ACC112 (cell line): ENCODE measurements around the gene ATP5MG.
"Not testable (repeated sequence)": the region's sequence is repeated elsewhere in the genome, so short reads cannot be mapped to it uniquely, and the experiment has no call there.

Experiments used
- H2AFZ ChIP-seq: fragments of 200-600 bp; sonication (generic); one replicate; pipeline ENCODE4 v1.6.0; 2017; ENCODE audit warnings: antibody characterized with exemption, low read length; ENCODE audit not compliant: unreplicated experiment
- H3K27ac ChIP-seq: fragments of 200-600 bp; sonication (generic); 2 replicates; pipeline ENCODE4 v1.5.1; 2014; ENCODE audit warnings: low read depth, mild to moderate bottlenecking, antibody characterized with exemption, low read length, moderate library complexity
- H3K27me3 ChIP-seq: fragments of 200-600 bp; sonication (generic); 2 replicates; pipeline ENCODE4 v1.6.1; 2014; ENCODE audit warnings: mild to moderate bottlenecking, antibody characterized with exemption, low read length, moderate library complexity, mixed read lengths; ENCODE audit not compliant: insufficient read depth
- H3K36me3 ChIP-seq: fragments of 200-600 bp; sonication (generic); 2 replicates; pipeline ENCODE4 v1.6.1; 2016; ENCODE audit warnings: mild to moderate bottlenecking, antibody characterized with exemption, low read length, moderate library complexity, mixed read lengths; ENCODE audit not compliant: insufficient read depth
- H3K4me1 ChIP-seq: fragments of 200-600 bp; sonication (generic); one replicate; pipeline ENCODE4 v1.6.1; 2016; ENCODE audit warnings: low read length, mixed read lengths; ENCODE audit not compliant: insufficient read depth, unreplicated experiment, control insufficient read depth
- H3K4me3 ChIP-seq: fragments of 200-600 bp; sonication (generic); 2 replicates; pipeline ENCODE4 v1.5.1; 2014; ENCODE audit warnings: mild to moderate bottlenecking, low read depth, low read length
- H3K79me2 ChIP-seq: fragments of 200-600 bp; sonication (generic); one replicate; pipeline ENCODE4 v1.6.0; 2016; ENCODE audit warnings: low read length; ENCODE audit not compliant: control insufficient read depth, unreplicated experiment, insufficient read depth

ATP5MG gene

DNA sequence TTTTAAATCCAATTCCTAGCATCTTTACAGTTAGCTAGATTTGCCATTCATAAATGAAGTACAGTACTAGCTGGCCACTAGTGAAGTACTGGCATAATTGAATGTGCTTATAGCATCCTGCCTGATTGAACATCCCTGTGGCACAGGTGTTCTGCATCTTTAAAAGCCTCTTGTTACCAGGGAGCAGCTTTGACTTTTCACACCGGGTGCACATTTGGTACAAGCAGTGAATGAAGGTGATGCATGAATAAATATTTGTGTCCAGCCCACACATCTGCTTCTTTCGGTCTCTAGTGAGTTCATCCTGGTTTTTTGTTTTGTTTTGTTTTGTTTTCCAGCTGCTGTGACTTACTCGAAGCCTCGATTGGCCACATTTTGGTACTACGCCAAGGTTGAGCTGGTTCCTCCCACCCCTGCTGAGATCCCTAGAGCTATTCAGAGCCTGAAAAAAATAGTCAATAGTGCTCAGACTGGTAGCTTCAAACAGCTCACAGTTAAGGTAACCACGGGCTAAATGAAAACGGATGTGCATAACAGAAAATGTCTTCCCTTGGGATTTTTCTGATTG lies 5.3 kb downstream of the ATP5MG start:
- peaks cover 13% of the 10 kb centered on the region; the same call in 1 of the 2 replicates for H3K36me3 ChIP-seq
- H3K4me1 ChIP-seq, result peaks cover 21% of the 10 kb centered on the region
- H3K79me2 ChIP-seq, result peaks cover 61% of the 10 kb centered on the region
- no peak overlapping the region for H3K4me3 ChIP-seq
- no peak overlapping the region; the same call in 1 of the 2 replicates for H3K27ac ChIP-seq
- no peak overlapping the region for H2AFZ ChIP-seq
- no peaks in the 10 kb centered on the region for H3K27me3 ChIP-seq

DNA sequence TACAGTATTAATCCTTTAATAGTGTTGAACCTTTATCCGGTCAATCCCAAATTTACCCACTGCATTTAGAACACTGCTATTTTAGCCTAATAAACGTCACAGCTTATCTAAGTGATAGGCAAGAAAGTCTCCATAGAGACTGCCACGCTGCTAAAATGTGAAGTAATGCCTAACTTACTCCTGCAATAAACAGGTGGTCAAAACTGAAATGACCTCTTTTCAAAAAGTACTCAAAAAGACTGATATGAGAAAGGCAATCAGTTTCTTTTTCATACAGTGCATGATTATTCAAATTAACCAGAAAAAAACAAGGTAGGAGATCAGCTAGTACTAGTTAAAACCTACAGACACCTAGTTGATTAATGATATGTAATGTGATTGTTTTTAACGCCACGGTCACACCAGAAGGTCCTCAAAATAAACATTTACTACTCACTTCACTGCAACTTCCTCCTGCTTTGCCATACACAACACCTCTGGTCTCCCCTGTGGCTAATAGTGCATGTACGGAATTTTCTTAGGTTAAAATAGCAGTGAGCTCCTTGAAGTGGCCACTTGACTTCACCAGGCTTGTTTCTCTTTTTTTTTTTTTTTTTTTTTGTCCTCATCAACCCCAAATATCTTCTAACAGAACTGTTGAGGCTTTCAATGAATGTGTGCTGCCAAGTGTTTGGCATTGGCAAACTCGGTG lies 8.8 kb downstream of the ATP5MG start:
- H3K27me3 ChIP-seq, result no peaks in the 10 kb centered on the region
- H2AFZ ChIP-seq, result no peak overlapping the region
- peaks cover 26% of the 10 kb centered on the region for H3K79me2 ChIP-seq
- H3K4me1 ChIP-seq, result peaks cover 2% of the 10 kb centered on the region
- H3K4me3 ChIP-seq, result no peak overlapping the region
- no peak overlapping the region for H3K27ac ChIP-seq
- peaks cover 13% of the 10 kb centered on the region; the same call in 1 of the 2 replicates for H3K36me3 ChIP-seq

DNA sequence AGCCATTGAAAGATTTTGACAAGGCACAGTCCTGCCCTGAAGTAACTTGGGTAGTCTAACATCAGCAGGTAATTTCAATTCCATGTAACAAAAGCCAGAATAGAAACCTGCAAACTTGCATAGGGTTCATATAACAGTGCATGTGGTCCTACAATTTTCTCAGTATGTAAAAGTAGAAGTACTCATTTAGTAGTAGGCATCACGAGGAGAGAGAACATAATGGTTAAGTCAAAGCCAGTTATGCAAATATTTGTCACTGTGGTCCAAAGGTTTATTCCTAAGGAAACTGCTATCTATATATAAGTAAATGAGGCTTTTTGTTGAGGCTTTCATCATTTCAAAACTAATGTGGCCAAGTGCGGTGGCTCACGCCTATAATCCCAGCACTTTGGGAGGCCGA lies 10.1 kb downstream of the ATP5MG start:
- H3K36me3 ChIP-seq, result peaks cover 13% of the 10 kb centered on the region; the same call in 1 of the 2 replicates
- H2AFZ ChIP-seq, result no peak overlapping the region
- no peak overlapping the region for H3K4me3 ChIP-seq
- no peak overlapping the region for H3K27ac ChIP-seq
- H3K27me3 ChIP-seq, result no peaks in the 10 kb centered on the region
- peaks cover 14% of the 10 kb centered on the region for H3K79me2 ChIP-seq
- H3K4me1 ChIP-seq, result peaks cover 12% of the 10 kb centered on the region

DNA sequence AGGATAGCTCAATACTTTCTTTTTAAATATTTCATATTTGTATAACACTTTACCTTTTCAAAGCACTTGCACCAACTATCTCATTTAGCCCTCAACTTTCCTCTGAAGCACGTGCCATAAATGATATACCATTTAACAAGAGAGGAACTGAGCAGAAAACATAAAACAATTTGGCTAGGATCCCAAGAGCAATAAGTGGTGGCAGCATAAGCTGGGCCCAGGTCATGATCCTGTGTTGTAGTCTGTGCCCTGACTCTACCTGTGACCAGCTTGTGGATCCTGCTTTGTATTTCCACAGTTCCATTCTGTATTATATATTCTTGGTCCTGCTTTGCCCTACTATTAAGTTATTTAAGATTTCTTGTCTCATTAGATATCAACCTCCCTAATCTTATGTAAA lies 11.5 kb downstream of the ATP5MG start:
- Histone ChIP-seq H3K27ac (no peak overlapping the region), H3K27me3 (no peaks in the 10 kb centered on the region), H3K36me3 (0 out of 2 replicates have a peak, but pooled peaks cover 5% of the 10 kb centered on the region), H3K79me2 (peaks cover 2% of the 10 kb centered on the region), H3K4me1 (peaks cover 12% of the 10 kb centered on the region), H2AFZ (no peak overlapping the region), H3K4me3 (no peak overlapping the region)

DNA sequence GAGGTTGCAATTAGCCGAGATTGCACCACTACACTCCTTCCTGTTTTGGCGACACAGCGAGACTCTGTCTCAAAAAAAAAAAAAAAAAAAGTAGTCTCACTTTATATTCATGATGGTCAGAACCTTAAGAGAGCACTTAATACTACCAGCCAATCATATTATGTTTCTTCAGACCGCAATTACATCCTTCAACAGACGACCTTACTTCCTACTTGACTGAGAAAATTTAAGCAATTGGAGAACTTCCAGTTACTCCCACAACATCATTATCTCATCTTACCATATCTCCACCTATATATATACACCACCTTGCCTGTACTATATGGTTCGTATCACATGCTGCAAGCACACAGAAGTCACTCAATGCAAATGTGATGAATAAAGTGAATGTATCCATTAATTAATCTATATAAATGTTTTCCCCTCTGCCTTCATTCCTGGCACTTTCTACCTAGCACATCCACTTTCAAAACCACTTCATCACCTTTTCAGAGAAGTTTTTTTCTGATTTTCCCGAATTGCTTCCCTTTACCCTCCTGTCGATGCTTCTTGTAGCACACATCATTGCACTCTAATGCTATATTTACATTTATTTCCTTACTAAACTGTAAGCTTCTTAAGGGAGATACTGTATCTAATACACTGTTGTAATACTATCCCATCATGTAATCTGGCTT lies 13.8 kb downstream of the ATP5MG start:
- peak overlapping the region; percentile 48 for H3K27ac ChIP-seq
- H3K4me3 ChIP-seq, result no peak overlapping the region

DNA sequence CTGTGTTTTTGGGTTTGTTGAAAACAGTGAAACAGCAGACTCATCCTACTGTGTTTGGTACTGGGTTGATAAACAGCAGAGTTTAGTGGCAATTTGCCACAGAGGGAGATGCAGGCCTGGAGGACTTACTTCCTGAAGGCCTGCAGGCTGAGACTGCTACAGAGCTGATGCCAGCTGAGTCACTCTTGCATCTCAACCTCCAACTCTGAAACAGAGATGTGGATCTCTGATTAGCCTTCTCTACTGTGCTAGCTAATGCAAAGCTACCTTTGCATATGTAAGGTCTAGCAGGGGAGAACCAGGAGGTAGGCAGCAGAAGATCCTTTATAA lies 14.3 kb downstream of the ATP5MG start:
- no peaks in the 10 kb centered on the region for H3K27me3 ChIP-seq
- H3K4me3 ChIP-seq, result no peak overlapping the region
- no peak overlapping the region for H2AFZ ChIP-seq
- H3K4me1 ChIP-seq, result peaks cover 12% of the 10 kb centered on the region
- no peaks in the 10 kb centered on the region for H3K36me3 ChIP-seq
- H3K27ac ChIP-seq, result peak overlapping the region; percentile 48
- H3K79me2 ChIP-seq, result no peaks in the 10 kb centered on the region

More for the DNA sequence above, 13.8 kb downstream of the ATP5MG start:
- Histone ChIP-seq H2AFZ (no peak overlapping the region), H3K4me1 (peaks cover 12% of the 10 kb centered on the region), H3K79me2 (no peaks in the 10 kb centered on the region), H3K36me3 (no peaks in the 10 kb centered on the region), H3K27me3 (no peaks in the 10 kb centered on the region)

DNA sequence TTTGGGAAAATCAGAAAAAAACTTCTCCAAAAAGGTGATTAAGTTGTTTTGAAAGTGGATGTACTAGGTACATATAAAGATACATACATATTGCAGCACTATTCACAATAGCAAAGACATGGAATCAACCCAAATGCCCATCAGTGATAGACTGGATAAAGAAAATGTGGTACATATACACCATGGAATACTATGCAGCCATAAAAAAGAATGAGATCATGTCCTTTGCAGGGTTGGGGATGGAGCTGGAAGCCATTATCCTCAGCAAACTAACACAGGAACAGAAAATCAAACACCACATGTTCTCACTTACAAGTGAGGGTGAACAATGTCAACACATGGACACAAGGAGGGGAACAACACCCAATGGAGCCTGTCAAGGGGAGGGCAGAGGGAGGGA lies 15.5 kb downstream of the ATP5MG start:
- H3K27me3 ChIP-seq, H2AFZ ChIP-seq, H3K4me3 ChIP-seq, H3K79me2 ChIP-seq, H3K27ac ChIP-seq, H3K36me3 ChIP-seq: not testable (repeated sequence)
- H3K4me1 ChIP-seq, result peaks cover 12% of the 10 kb centered on the region

DNA sequence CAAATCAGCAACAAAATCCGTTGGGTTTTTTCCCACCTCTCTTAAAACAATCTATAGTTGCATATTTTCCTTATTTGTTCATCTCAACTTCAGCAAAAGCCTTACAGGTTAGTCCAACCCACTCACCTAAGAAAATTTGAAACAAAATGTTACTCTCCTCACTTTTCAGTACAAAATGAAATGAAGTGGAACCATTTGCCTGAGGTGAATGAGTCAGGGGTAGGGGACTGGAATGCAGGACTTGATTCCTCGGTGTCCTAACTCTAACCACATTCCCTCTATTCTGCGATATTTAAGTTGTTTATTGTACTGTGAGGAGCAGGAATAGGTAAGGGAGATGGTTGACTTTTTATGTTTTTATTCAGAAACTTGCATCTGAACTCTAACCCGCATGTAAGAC lies 16.4 kb downstream of the ATP5MG start:
- Histone ChIP-seq H3K36me3 (no peaks in the 10 kb centered on the region), H3K27ac (no peak overlapping the region), H2AFZ (no peak overlapping the region), H3K4me3 (no peak overlapping the region), H3K79me2 (no peaks in the 10 kb centered on the region), H3K27me3 (no peaks in the 10 kb centered on the region), H3K4me1 (peaks cover 12% of the 10 kb centered on the region)

DNA sequence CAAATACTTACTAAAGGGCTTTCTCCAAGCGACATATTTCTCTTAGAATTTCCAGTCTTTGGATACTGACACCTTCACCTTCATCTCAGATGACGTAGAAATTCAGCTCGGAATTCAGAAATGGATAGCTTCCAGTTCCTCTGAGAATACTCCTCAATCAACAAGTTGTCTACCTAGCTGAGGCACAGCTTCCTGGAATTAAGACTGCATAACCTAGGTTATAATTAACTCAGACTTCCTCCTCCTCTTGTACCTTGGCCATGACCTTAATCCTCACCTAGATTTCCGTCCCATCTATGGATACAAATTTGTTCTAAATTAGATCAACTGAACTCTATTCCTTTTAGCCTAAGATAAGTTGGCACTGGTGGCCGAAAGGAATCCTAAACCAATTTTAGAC lies 17.4 kb downstream of the ATP5MG start:
- H3K27me3 ChIP-seq, result no peaks in the 10 kb centered on the region
- no peak overlapping the region for H3K4me3 ChIP-seq
- H2AFZ ChIP-seq, result no peak overlapping the region
- H3K79me2 ChIP-seq, result no peaks in the 10 kb centered on the region
- H3K27ac ChIP-seq, result no peak overlapping the region
- no peaks in the 10 kb centered on the region for H3K36me3 ChIP-seq
- H3K4me1 ChIP-seq, result peaks cover 12% of the 10 kb centered on the region

DNA sequence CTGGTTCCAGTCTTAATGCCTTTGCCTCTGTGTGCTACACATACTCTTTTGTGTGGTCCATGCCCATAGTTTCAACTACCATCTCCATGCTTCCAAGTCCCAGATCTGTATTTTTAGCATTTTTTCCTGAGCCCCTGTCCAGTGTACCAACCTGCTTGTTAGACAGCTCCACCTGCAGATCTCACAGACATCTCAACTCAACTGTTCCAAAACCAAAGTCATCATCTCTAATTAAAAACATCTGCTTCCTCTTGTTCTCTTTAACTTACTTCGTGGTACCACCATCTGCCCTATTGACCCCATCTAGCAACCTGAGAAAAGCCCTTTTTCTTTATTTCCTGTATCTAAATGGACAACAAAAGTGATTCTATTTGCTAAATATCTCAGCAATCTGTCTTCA lies 26.3 kb downstream of the ATP5MG start:
- Histone ChIP-seq H3K4me1 (peaks cover 5% of the 10 kb centered on the region), H3K36me3 (no peaks in the 10 kb centered on the region), H3K79me2 (no peaks in the 10 kb centered on the region), H2AFZ (no peak overlapping the region), H3K4me3 (no peak overlapping the region), H3K27ac (no peak overlapping the region), H3K27me3 (0 out of 2 replicates have a peak, but pooled peaks cover 9% of the 10 kb centered on the region)

DNA sequence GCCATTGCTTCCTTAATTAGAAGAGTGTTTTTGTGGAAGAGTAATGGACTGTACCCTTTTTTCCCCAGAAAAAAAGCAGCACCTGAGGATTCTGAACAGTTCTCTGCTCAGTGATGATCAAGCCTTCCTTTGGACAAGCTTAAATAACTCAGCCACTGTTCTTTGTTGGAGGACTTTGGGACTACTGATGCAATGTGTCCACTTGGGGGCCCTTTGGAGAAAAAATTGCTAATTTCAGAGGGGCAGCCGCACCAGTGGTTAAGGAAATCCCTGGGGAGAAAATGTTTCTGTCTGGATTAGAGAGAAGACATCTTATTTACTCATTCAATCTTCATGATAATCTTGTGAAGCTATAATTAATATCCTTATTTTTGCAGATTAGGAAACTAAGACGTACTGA lies 29.6 kb downstream of the ATP5MG start:
- no peak overlapping the region for H3K27ac ChIP-seq
- no peak overlapping the region for H2AFZ ChIP-seq

More for the DNA sequence above, 29.6 kb downstream of the ATP5MG start:
- H3K27me3 ChIP-seq, result 0 out of 2 replicates have a peak, but pooled peaks cover 9% of the 10 kb centered on the region
- no peak overlapping the region for H3K4me3 ChIP-seq
- H3K36me3 ChIP-seq, result no peaks in the 10 kb centered on the region
- H3K79me2 ChIP-seq, result no peaks in the 10 kb centered on the region
- no peaks in the 10 kb centered on the region for H3K4me1 ChIP-seq
